Kidney epithelial cell (primary cell): ENCODE measurements around the gene OR51L1. TPM values are rescaled to one million over a fixed set of nuclear protein-coding genes. Genes with fewer than 3 reads are reported as not detected.

Source experiments
- DNase-seq: peaks from one replicate; pipeline ENCODE4 v3.0.0-alpha.2; 2010; ENCODE audit warnings: low read depth
- H3K27me3 ChIP-seq: 2 replicates; pipeline ENCODE4 v1.6.0; 2011; ENCODE audit warnings: low read length; ENCODE audit not compliant: control insufficient read depth, insufficient read depth
- H3K36me3 ChIP-seq: 2 replicates; pipeline ENCODE4 v1.5.1; 2011; ENCODE audit warnings: low read length; ENCODE audit not compliant: control insufficient read depth, insufficient read depth
- H3K4me3 ChIP-seq: 2 replicates; pipeline ENCODE4 v1.5.1; 2011; ENCODE audit warnings: low read depth, mild to moderate bottlenecking, control low read depth, low read length
- total RNA-seq: library from RNA; depleted of rRNA; stranded (reverse); fragments of >200 nt; gene quantifications from 2 replicates; pipeline ENCODE4 v1.2.3, GENCODE V29; 2015
- TF ChIP-seq, protein P1 (sequence below): IDR thresholded peaks from 2 replicates; pipeline ENCODE4 v1.5.1; 2011; ENCODE audit warnings: mild to moderate bottlenecking, moderate library complexity, low read length, control low read depth, inconsistent platforms; ENCODE audit not compliant: insufficient read depth, poor library complexity, severe bottlenecking

Gene OR51L1
- total RNA-seq, 1 donor from 2014 or later = not detected

DNA sequence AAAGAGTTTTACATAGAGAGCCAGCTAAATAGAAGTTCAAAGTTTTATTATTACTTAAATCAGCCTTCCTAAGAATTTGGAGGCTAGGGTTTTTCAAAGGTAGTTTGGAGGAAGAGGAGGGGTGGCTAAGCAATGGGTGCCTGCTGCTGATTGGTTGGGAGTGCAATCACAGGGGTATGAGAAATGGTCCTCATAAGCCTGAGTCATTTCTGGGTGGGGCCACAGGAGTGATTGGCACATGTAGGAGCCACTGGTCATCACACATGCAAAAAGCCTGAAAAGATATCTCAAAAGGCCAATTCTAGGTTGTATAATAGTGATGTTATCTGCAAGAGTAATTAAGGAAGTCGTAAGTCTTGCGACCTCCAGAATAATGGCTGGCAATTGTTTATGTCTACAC is 12.9 kb downstream of the OR51L1 start:
- H3K4me3 ChIP-seq = no peak overlapping the region
- TF ChIP-seq, protein P1, sequence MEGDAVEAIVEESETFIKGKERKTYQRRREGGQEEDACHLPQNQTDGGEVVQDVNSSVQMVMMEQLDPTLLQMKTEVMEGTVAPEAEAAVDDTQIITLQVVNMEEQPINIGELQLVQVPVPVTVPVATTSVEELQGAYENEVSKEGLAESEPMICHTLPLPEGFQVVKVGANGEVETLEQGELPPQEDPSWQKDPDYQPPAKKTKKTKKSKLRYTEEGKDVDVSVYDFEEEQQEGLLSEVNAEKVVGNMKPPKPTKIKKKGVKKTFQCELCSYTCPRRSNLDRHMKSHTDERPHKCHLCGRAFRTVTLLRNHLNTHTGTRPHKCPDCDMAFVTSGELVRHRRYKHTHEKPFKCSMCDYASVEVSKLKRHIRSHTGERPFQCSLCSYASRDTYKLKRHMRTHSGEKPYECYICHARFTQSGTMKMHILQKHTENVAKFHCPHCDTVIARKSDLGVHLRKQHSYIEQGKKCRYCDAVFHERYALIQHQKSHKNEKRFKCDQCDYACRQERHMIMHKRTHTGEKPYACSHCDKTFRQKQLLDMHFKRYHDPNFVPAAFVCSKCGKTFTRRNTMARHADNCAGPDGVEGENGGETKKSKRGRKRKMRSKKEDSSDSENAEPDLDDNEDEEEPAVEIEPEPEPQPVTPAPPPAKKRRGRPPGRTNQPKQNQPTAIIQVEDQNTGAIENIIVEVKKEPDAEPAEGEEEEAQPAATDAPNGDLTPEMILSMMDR = no peak
- no peaks in the 10 kb centered on the region for H3K36me3 ChIP-seq
- no peak for DNase-seq
- H3K27me3 ChIP-seq = no peaks in the 10 kb centered on the region

DNA sequence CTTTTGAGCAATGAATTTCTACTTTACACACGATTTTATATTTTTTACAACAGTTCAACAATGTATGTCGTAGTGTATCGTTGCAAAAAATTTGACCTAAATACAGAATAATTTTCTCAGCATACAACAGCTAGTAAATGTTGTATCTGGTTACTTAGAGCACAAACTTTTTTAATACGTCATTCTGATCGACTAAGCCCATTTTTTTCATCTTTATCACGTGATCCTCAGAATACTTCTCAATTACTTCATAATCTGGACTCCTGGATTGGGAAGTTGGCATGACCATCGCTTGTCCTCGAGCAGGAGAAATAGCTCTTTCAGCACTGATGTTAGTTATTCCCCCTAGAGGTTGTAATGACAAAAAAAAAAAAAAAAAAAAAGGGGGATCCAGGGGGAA is 16.6 kb downstream of the OR51L1 start:
- TF ChIP-seq, protein P1 = no peak
- no peak for DNase-seq
- H3K36me3 ChIP-seq = no peaks in the 10 kb centered on the region
- H3K4me3 ChIP-seq = no peak overlapping the region
- no peaks in the 10 kb centered on the region for H3K27me3 ChIP-seq

DNA sequence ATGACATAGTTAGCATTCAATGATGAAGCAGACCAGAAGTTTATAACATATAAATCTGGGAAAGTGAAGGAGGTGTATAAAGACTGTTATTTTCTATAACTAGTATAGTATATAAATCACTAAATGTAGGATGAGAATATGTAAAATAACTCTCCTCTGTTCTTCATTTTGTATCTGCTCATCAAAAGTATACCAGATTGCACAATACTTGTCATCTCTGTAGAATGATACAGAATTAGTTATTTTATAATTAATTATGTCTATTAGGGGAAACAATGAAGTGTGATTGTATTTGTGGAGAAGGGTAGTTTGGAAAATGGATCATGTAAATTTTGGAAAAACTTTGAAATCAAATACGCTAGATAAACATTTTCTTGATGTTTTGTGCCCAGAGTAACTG is 18.4 kb downstream of the OR51L1 start:
- no peak for DNase-seq
- H3K36me3 ChIP-seq = no peaks in the 10 kb centered on the region
- H3K27me3 ChIP-seq = no peaks in the 10 kb centered on the region
- no peak overlapping the region for H3K4me3 ChIP-seq
- TF ChIP-seq, protein P1 = no peak

DNA sequence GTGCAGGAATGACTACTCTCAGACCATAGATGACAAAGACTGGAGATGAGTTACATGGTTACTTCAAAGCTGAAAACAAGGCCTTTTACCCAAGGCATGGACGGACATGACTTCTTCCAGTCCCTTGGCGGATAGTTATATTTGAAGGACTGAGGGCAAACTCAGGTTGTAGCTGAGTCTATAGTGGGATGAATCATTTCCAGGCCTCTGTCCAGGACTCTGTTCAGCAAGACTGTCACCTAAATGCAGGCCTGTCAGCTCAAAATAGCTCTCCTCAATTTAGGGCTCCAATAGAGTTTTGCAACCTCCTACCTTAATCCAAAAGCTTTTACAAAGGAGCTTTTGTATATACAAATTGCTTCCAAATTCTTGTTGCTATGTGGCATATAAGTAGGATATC is 27.3 kb downstream of the OR51L1 start:
- no peaks in the 10 kb centered on the region for H3K36me3 ChIP-seq
- no peaks in the 10 kb centered on the region for H3K27me3 ChIP-seq
- TF ChIP-seq, protein P1 = no peak
- DNase-seq = no peak
- no peak overlapping the region for H3K4me3 ChIP-seq

DNA sequence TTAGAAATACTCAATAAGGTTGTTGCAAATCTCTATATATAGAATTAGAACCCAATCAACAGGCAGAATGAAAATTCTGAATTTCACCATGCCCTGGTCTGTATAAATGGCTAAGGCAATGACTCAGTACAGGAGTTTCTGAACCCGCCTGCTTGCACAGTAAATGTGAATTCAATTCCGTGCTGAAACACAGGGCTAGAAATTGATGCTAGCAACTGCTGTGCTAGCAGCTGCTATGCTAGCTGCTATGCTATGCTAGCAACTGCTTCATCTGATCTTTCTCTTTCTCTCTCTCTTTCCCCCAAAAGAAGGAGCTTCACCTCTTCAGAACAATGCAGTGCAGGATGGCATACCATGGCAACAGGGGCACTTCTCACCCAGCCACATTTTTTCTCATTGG is 42.0 kb downstream of the OR51L1 start:
- Histone ChIP-seq H3K36me3 (no peaks in the 10 kb centered on the region), H3K4me3 (no peak overlapping the region), H3K27me3 (no peaks in the 10 kb centered on the region)
- TF ChIP-seq, protein P1 = no peak
- no peak for DNase-seq

DNA sequence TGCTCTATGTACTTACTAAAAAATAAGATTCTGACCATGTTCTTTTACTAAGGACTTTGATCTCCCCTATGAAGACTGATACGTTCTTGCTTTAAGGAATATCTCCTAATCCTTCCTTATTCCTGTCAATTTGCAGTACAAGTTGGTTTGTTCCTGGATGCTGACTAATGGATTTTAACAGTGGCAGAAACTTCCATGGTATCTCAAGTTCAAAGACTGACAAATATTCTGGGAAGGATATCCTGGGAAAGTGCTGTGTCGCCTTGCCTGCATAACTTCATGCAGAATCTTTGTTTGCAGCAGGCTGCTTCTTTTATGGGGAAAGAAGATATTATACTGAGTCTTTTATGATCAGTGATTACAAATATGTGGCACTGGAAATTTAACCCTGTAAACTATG is 43.3 kb downstream of the OR51L1 start:
- TF ChIP-seq, protein P1 = no peak
- H3K27me3 ChIP-seq = no peaks in the 10 kb centered on the region

More for the DNA sequence above, 43.3 kb downstream of the OR51L1 start:
- Histone ChIP-seq H3K36me3 (no peaks in the 10 kb centered on the region), H3K4me3 (no peak overlapping the region)
- DNase-seq = no peak
